Skeletal muscle tissue (tissue), 4 donors: ENCODE measurements around the gene MAPT. TPM values are rescaled to one million over a fixed set of nuclear protein-coding genes. Genes with fewer than 3 reads are reported as not detected.
A peak's percentile ranks its signal among the peaks of the same experiment; 100 is the strongest.

Source experiments
- H3K27ac ChIP-seq: one replicate; pipeline ENCODE4 v1.7.0; 2013; ENCODE audit warnings: mild to moderate bottlenecking, low read depth, low read length, inconsistent platforms
- H3K27me3 ChIP-seq, 3 donors: one replicate each; pipeline ENCODE4 v1.7.0; 2013; ENCODE audit warnings: low read length in 3 of 3; ENCODE audit not compliant: control insufficient read depth in 3 of 3, insufficient read depth in 3 of 3
- H3K36me3 ChIP-seq, 3 donors: one replicate each; pipeline ENCODE4 v1.7.0; 2013; ENCODE audit warnings: low read length in 3 of 3; ENCODE audit not compliant: control insufficient read depth in 3 of 3, insufficient read depth in 3 of 3
- H3K4me1 ChIP-seq, 3 donors: one replicate each; pipeline ENCODE4 v1.7.0; 2013; ENCODE audit warnings: low read length in 3 of 3, mild to moderate bottlenecking in 3 of 3; ENCODE audit not compliant: control insufficient read depth in 3 of 3, insufficient read depth in 3 of 3
- H3K4me3 ChIP-seq, 3 donors: one replicate each; pipeline ENCODE4 v1.7.0; 2013; ENCODE audit warnings: low read length in 3 of 3
- H3K9ac ChIP-seq, 3 donors: one replicate each; pipeline ENCODE4 v1.7.0; 2013; ENCODE audit warnings: low read length in 3 of 3, mild to moderate bottlenecking in 3 of 3, moderate library complexity in 2 of 3, low read depth in 1 of 3
- H3K9me3 ChIP-seq, 3 donors: one replicate each; pipeline ENCODE4 v1.7.0; 2013; ENCODE audit warnings: low read length in 3 of 3; ENCODE audit not compliant: control insufficient read depth in 3 of 3
- total RNA-seq: library from RNA; depleted of rRNA; stranded (reverse); fragments of >200 nt; gene quantifications from one replicate; pipeline ENCODE4 v1.2.3, GENCODE V29; 2014
- donor health status: Osteomylitis.

The MAPT gene
- total RNA-seq, 1 donor from 2014 or later = 4.7 TPM

DNA sequence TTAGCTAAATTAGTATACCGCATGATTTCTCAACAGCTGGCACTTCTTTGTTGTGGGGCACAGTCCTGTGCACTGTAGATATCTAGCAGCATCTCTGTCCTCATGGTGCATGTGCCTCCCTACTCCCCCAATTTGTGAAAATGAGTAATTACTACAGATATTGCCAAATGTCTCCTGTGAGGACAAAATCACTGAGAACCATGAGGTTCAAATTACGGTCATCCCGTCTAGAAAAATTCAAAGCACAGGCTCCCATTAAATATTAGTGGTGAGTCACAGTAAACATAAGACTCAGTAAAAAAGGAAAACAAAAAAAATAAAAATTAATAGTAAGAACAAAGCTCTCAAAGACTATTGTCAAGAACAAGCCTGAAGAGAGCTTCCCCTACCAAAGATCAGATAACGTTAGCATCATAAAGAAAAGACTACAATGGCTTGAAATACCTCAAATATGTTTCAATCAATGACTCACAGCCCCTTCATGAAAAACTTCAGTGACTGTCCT is 162.5 kb downstream of the MAPT start:
- H3K9ac ChIP-seq = no peak overlapping the region
- no peaks in the 10 kb centered on the region for H3K27me3 ChIP-seq
- peaks cover 0 to 6% (median 3%) of the 10 kb centered on the region in 3 donors for H3K36me3 ChIP-seq
- no peak overlapping the region for H3K4me3 ChIP-seq
- no peaks in the 10 kb centered on the region for H3K9me3 ChIP-seq
- peaks cover 0 to 3% (median 2%) of the 10 kb centered on the region in 3 donors for H3K4me1 ChIP-seq
- no peak overlapping the region for H3K27ac ChIP-seq

DNA sequence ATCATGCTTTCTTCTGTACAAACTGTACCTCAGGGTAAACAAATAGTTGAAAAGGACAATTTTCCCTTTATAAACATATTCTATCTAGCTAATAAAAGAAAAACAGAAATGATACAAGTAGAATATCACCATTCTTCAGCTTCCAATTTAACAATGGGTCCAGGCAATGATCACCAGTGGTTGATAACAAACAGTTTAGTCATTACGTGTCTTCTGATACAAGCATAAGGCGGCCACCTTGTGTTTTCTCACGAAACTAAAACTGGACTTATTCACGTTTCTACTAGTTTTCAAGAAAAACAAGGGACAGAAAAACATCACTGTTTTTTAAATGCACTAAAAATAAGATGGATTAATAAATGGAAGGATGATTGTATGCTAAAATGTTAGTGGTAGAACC is 163.0 kb downstream of the MAPT start:
- no peaks in the 10 kb centered on the region for H3K9me3 ChIP-seq
- no peak overlapping the region for H3K27ac ChIP-seq
- no peak overlapping the region for H3K9ac ChIP-seq
- H3K4me3 ChIP-seq = no peak overlapping the region
- peaks cover 0 to 3% (median 2%) of the 10 kb centered on the region in 3 donors for H3K4me1 ChIP-seq
- H3K36me3 ChIP-seq = peaks cover 0 to 6% (median 3%) of the 10 kb centered on the region in 3 donors
- no peaks in the 10 kb centered on the region for H3K27me3 ChIP-seq

DNA sequence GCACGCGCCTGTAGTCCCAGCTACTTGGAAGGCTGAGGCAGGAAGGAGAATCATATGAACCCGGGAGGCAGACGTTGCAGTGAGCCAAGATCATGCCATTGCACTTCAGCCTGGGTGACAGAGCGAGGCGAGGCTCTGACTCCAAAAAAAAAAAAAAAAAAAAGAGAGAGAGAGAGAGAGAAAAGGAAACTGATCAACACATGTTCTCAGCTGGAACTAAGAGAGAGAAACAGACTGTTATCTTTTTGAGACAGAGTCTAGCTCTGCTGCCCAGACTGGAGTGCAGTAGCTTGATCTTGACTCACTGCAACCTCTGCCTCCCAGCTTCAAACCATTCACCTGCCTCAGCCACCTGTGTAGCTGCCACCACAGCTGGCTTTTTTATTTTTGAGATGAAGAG is 165.1 kb downstream of the MAPT start:
- H3K27ac ChIP-seq = no peak overlapping the region
- H3K27me3 ChIP-seq = no peaks in the 10 kb centered on the region
- H3K4me1 ChIP-seq = peaks cover 5 to 12% (median 5%) of the 10 kb centered on the region in 3 donors
- H3K4me3 ChIP-seq = no peak overlapping the region
- H3K9me3 ChIP-seq = no peaks in the 10 kb centered on the region
- H3K36me3 ChIP-seq = peaks cover 0 to 8% (median 3%) of the 10 kb centered on the region in 3 donors
- H3K9ac ChIP-seq = no peak overlapping the region

DNA sequence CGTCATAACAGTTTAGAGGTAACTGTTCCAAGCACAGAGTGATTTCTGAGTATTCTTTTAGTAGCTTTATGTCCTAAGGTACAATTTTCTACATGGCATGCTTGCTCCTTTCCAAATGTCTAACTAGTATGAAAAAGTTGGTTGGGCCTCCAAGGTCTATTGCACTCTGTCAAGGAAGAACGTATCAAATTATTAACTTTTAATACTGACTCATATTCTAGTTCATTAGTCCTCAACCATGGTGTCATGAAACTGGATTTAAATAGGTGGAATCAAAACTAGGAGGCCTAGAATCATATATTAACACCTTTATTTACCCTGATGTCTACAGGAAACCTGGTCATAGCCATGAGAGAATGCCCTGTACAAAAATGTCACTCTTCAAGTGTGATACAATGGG is 166.1 kb downstream of the MAPT start:
- Histone ChIP-seq H3K27ac (no peak overlapping the region), H3K36me3 (peaks cover 0 to 13% (median 7%) of the 10 kb centered on the region in 3 donors), H3K9ac (no peak overlapping the region)

DNA sequence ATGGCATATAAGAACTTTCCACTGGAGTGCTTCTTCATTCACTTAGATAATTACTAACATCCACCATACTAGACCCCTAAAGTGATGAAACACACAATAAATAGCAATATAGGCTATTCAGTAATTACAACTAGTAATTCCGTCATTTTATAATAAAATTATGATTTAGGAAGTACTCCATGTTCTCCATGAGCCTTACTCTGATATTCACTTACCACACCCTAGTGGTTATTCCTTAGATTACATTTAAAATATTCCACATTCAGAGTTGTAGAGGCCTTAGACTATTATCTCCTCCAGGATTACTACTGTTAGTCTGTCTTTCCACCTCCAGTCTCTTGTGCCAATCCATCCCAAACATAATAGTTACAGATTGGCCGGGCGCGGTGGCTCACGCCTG is 167.1 kb downstream of the MAPT start:
- Histone ChIP-seq H3K9me3 (no peaks in the 10 kb centered on the region), H3K27ac (no peak overlapping the region), H3K27me3 (no peaks in the 10 kb centered on the region), H3K9ac (no peak overlapping the region), H3K4me3 (no peak overlapping the region), H3K4me1 (peaks cover 5 to 12% (median 5%) of the 10 kb centered on the region in 3 donors), H3K36me3 (peaks cover 3 to 22% (median 15%) of the 10 kb centered on the region in 3 donors)

More for the DNA sequence above, 166.1 kb downstream of the MAPT start:
- no peaks in the 10 kb centered on the region for H3K9me3 ChIP-seq
- H3K4me1 ChIP-seq = peaks cover 5 to 12% (median 5%) of the 10 kb centered on the region in 3 donors
- H3K4me3 ChIP-seq = no peak overlapping the region
- no peaks in the 10 kb centered on the region for H3K27me3 ChIP-seq

DNA sequence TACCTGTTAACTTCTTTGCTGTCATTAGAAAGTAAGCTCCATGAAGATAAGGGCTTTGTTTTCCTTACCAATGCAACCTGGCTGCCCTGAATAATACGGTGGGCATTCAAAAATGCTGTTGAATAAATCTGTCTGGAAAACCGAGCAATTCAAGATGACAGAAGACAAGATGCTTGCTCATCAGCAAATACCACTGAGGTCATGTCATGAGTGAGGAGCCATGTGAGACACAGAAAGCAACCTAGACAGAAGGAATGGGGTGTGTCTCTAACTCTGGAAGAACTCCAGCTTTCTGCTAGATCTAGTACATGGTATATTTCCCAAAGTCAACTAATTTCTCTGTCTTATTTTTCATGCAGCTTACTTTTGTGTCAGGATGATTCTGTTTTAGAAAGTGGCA is 168.9 kb downstream of the MAPT start:
- Histone ChIP-seq H3K27ac (peak overlapping the region; percentile 25), H3K9ac (no peak overlapping the region), H3K36me3 (peaks cover 7 to 26% (median 18%) of the 10 kb centered on the region in 3 donors), H3K4me1 (peaks cover 2 to 12% (median 5%) of the 10 kb centered on the region in 3 donors), H3K27me3 (no peaks in the 10 kb centered on the region), H3K4me3 (no peak overlapping the region), H3K9me3 (no peaks in the 10 kb centered on the region)

DNA sequence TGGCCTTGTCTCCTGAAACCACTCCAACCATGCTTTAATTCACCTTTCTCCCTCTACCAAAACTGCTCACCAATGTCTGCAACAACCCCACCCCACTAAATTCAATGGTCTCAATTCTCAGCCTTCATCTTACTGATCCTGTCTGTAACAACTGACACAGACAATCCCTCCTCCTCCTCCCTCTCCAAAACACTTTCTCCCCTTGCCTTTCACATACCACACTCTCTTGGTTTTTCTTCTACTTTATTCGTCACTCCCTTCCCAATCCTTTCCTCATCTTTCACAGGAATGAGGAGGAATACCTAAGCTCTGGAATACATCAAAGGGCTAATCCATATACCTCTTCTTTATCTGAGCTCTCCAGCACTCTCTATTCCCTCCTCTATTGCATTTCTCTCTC is 170.1 kb downstream of the MAPT start:
- no peaks in the 10 kb centered on the region for H3K9me3 ChIP-seq
- no peaks in the 10 kb centered on the region for H3K27me3 ChIP-seq
- H3K9ac ChIP-seq = no peak overlapping the region
- peaks cover 7 to 23% (median 18%) of the 10 kb centered on the region in 3 donors for H3K36me3 ChIP-seq
- H3K27ac ChIP-seq = no peak overlapping the region
- H3K4me3 ChIP-seq = no peak overlapping the region
- peaks cover 2 to 10% (median 5%) of the 10 kb centered on the region in 3 donors for H3K4me1 ChIP-seq

DNA sequence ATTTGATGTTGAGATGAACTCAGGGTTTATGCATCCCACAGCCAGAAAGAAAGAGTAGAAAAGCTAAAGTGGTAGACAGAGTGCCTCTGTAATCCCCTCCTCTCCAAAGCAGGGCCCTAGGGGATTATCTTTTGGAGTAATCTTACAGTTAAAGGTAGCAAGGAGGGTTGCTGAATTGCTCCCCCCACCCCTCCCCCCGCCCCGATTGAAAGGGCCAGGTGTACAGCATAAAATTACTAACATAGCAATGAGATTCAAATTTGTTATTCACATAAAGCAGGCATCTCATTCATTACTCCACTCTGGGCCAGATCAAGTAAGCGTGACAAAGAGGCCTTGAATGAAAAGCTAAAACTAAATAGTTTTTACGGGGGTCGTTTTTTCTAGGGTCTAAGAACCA is 177.4 kb downstream of the MAPT start:
- Histone ChIP-seq H3K27me3 (no peaks in the 10 kb centered on the region), H3K4me1 (peaks cover 16 to 20% (median 18%) of the 10 kb centered on the region in 3 donors), H3K27ac (no peak overlapping the region), H3K9me3 (no peaks in the 10 kb centered on the region), H3K36me3 (peaks cover 0 to under 1% (median under 1%) of the 10 kb centered on the region in 3 donors), H3K4me3 (no peak overlapping the region), H3K9ac (no peak overlapping the region)

DNA sequence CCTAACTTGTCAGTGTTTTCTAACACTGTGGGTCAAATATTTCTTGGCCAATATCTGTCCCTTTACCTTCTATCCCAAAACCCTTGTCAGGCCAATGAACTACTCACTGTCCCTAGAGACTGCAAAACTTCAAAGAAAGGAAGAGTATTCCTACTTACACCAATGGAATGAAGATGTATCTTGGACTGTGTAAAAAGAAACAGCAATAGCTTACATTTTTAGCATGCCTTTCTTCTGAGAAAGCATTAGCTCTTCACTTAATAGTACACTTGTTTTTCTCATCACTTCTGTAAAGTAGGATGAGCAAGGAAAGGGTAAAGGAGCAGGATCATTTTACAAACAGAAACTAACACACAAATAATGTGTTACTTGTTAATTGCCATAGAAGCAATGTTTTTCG is 178.6 kb downstream of the MAPT start:
- Histone ChIP-seq H3K27me3 (no peaks in the 10 kb centered on the region), H3K4me3 (peak overlapping the region in 1 of 3 donors; percentile 16), H3K27ac (no peak overlapping the region), H3K9ac (no peak overlapping the region), H3K9me3 (no peaks in the 10 kb centered on the region), H3K4me1 (peaks cover 16 to 22% (median 19%) of the 10 kb centered on the region in 3 donors), H3K36me3 (no peaks in the 10 kb centered on the region)

DNA sequence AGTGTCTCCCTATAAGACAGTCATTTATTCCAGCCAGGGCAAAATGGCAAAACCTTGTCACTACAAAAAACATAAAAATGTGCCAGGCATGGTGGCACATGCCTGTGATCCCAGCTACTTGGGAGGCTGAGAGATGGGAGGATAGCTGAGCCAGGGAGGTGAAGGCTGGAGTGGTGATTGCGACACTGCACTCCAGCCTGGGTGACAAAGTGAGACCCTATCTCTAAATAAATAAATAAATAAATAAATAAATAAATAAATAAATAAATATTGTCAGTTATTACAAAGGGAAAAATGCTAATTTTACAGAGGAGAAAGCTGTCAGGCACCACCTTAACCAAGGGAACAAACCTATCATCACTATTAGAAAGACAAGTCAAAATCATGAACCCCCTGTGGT is 180.2 kb downstream of the MAPT start:
- no peaks in the 10 kb centered on the region for H3K9me3 ChIP-seq
- peaks cover 28 to 37% (median 31%) of the 10 kb centered on the region in 3 donors for H3K4me1 ChIP-seq
- H3K9ac ChIP-seq = no peak overlapping the region
- no peak overlapping the region for H3K27ac ChIP-seq
- no peaks in the 10 kb centered on the region for H3K27me3 ChIP-seq
- H3K36me3 ChIP-seq = no peaks in the 10 kb centered on the region
- no peak overlapping the region for H3K4me3 ChIP-seq
